Measurements from ENCODE around the gene CLEC17A. TPM values are rescaled to one million over a fixed set of nuclear protein-coding genes. Genes with fewer than 3 reads are reported as not detected.
"Not testable (repeated sequence)": the region's sequence is repeated elsewhere in the genome, so short reads cannot be mapped to it uniquely, and the experiment has no call there.

The CLEC17A gene
- total and polyA plus RNA-seq, 2 experiments from 2014 or later: not detected

DNA sequence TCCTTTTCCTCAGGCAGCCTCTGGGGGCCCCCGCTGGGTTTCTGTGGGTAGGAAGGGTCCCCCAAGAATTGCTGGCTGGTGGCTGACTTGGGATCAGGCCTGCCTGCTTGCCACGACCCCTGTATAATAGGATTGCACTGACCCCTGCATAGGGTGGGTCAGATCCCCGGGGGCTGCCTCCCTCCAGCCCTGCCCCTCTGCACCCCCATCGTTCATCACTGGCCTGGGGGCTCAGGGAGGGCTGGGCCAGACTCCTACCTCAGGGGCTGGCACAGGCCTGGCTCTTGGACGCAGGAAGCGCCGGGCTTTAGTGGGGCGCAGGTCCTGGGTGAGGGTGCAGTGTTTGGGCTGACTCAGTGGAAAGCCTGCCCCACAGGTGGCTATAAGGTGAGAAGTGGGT, 21.6 kb upstream of the CLEC17A start:
- Histone ChIP-seq H3K4me1 (ENCODE audit: low read depth) (peaks cover 28% of the 10 kb centered on the region), H3K4me3 (no peak overlapping the region), H3K27ac (peak overlapping the region; percentile 92), H3K9me3 (ENCODE audit: low read depth) (no peaks in the 10 kb centered on the region), H3K36me3 (peaks cover 3% of the 10 kb centered on the region), H3K27me3 (no peaks in the 10 kb centered on the region)
- DNase-seq (ENCODE audit: low read depth in 1 of 2, low spot score in 1 of 2): no peak
- no peak for TF ChIP-seq CTCF (IDR thresholded peaks at IDR 0.05; ENCODE audit: low read depth, low read length)

GRCh38 chr19:14561847-14562351, 21.0 kb upstream of the CLEC17A start:
- DNase-seq (ENCODE audit: low read depth in 1 of 2, low spot score in 1 of 2): peak; percentile 25 to 48
- Histone ChIP-seq H3K27me3 (no peaks in the 10 kb centered on the region), H3K27ac (peak overlapping the region; percentile 92), H3K4me3 (no peak overlapping the region), H3K36me3 (peaks cover 3% of the 10 kb centered on the region), H3K4me1 (ENCODE audit: low read depth) (peaks cover 28% of the 10 kb centered on the region), H3K9me3 (ENCODE audit: low read depth) (no peaks in the 10 kb centered on the region)
- TF ChIP-seq CTCF (IDR thresholded peaks at IDR 0.05; ENCODE audit: low read depth, low read length): no peak

- DNase-seq (ENCODE audit: low read depth in 1 of 2, low spot score in 1 of 2): no peak
- H3K4me1 ChIP-seq (ENCODE audit: low read depth): peaks cover 28% of the 10 kb centered on the region
- no peak overlapping the region for H3K4me3 ChIP-seq
- H3K36me3 ChIP-seq: peaks cover 3% of the 10 kb centered on the region
- peak overlapping the region; percentile 92 for H3K27ac ChIP-seq
- TF ChIP-seq CTCF (IDR thresholded peaks at IDR 0.05; ENCODE audit: low read depth, low read length): no peak
- no peaks in the 10 kb centered on the region for H3K27me3 ChIP-seq
- H3K9me3 ChIP-seq (ENCODE audit: low read depth): no peaks in the 10 kb centered on the region
Measured at GRCh38 chr19:14562660-14563589, 20.0 kb upstream of the CLEC17A start.

- Histone ChIP-seq H3K27me3 (no peaks in the 10 kb centered on the region), H3K27ac (no peak overlapping the region), H3K4me3 (no peak overlapping the region), H3K4me1 (ENCODE audit: low read depth) (peaks cover 28% of the 10 kb centered on the region), H3K9me3 (ENCODE audit: low read depth) (no peaks in the 10 kb centered on the region), H3K36me3 (peaks cover 3% of the 10 kb centered on the region)
- no peak for TF ChIP-seq CTCF (IDR thresholded peaks at IDR 0.05; ENCODE audit: low read depth, low read length)
- no peak for DNase-seq (ENCODE audit: low read depth in 1 of 2, low spot score in 1 of 2)
Measured at GRCh38 chr19:14563590-14563926, 19.3 kb upstream of the CLEC17A start.

DNA sequence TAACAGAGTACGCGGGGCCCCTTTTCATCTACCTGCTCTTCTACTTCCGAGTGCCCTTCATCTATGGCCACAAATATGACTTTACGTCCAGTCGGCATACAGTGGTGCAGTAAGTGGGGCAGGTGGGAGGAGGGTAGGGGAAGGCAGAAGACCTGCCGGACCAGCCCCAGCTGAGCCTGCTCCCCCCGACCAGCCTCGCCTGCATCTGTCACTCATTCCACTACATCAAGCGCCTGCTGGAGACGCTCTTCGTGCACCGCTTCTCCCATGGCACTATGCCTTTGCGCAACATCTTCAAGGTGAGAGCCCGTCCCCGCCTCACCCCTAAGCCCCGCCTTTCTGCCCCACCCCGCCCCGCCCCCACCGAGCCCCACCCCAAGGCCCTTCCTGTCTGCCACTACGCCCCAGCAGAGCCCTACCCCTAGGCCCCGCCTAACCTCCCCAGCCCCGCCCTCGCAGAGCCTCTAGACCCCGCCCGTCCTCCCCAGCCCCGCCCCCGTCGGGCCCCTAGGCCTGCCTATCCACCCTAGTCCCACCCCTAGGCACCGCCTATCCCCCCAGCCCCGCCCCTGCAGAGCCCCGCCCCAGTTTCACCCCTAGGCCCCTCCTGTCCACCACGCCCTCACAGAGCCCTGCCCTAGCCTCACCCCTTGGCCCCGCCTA, 18.8 kb upstream of the CLEC17A start:
- Histone ChIP-seq H3K36me3 (peaks cover 3% of the 10 kb centered on the region), H3K4me3 (no peak overlapping the region), H3K9me3 (ENCODE audit: low read depth) (no peaks in the 10 kb centered on the region), H3K4me1 (ENCODE audit: low read depth) (peaks cover 28% of the 10 kb centered on the region), H3K27ac (no peak overlapping the region), H3K27me3 (no peaks in the 10 kb centered on the region)
- no peak for TF ChIP-seq CTCF (IDR thresholded peaks at IDR 0.05; ENCODE audit: low read depth, low read length)
- DNase-seq (ENCODE audit: low read depth in 1 of 2, low spot score in 1 of 2): peak in 1 of 2 donors; percentile 21

DNA sequence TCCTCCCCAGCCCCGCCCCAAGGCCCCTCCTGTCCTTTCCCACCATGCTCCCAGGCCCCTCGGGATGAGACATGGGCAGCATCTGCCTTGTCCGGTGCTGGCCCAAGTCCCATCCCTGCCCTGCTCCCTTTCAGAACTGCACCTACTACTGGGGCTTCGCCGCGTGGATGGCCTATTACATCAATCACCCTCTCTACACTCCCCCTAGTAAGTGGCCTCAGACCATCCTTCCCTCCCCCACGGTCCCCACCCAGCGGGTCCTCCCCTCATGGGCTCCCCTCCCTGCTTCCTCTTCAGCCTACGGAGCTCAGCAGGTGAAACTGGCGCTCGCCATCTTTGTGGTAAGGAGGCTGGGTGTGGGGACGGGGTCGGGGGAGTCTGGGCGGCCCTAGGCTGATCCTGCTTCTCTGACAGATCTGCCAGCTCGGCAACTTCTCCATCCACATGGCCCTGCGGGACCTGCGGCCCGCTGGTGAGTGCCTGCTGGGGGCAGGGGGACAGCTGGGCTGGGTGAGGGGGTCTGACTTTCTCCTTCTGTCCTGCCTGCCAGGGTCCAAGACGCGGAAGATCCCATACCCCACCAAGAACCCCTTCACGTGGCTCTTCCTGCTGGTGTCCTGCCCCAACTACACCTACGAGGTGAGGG, 18.1 kb upstream of the CLEC17A start:
- not testable (repeated sequence) for H3K4me3 ChIP-seq; H3K36me3 ChIP-seq; H3K27ac ChIP-seq; H3K9me3 ChIP-seq (ENCODE audit: low read depth); DNase-seq (ENCODE audit: low read depth in 1 of 2, low spot score in 1 of 2); H3K27me3 ChIP-seq
- peaks cover 26% of the 10 kb centered on the region for H3K4me1 ChIP-seq (ENCODE audit: low read depth)
